HepG2 (cell line): Measurements from ENCODE around the gene DLST. TPM values are rescaled to one million over a fixed set of nuclear protein-coding genes. Genes with fewer than 3 reads are reported as not detected.

Source experiments
- ATAC-seq: fragments of 200-7000 bp; cut with Tn5 transposase; 3 replicates; pipeline ENCODE4 v1.9.1; 2020; ENCODE audit warnings: mild to moderate bottlenecking, moderate library complexity
- BruUV-seq: library from RNA; stranded (reverse); fragments of 400-500 nt; replicated peaks from 2 replicates; lab custom pipeline; 2021; lab: Mats Ljungman, UMichigan
- CTCF ChIA-PET: fragments of 300-600 bp; formaldehyde crosslinking; extraction: SDS; loops from one replicate; lab custom pipeline; 2021; ENCODE audit warnings: low total read pairs, inconsistent platforms, low intra/inter-chr PET ratio; lab: Yijun Ruan, JAX
- POLR2A ChIA-PET: fragments of 350-600 bp; sonication (Branson Sonifier 250); formaldehyde crosslinking; loops from one replicate; lab custom pipeline; 2020; ENCODE audit warnings: antibody characterized with exemption, inconsistent platforms; lab: Yijun Ruan, JAX
- DNase-seq: peaks from one replicate; pipeline ENCODE4 v3.0.0-alpha.2; 2015; ENCODE audit warnings: low spot score
- FAIRE-seq: peaks from 3 replicates; lab custom pipeline; 2011; peaks lifted over from hg19 to GRCh38; lab: Jason Lieb, UNC
- H2AFZ ChIP-seq: one replicate; pipeline ENCODE4 v1.6.1; 2011; ENCODE audit warnings: low read length, inconsistent platforms
- H3K27ac ChIP-seq: fragments of 300-600 bp; 3 replicates; pipeline ENCODE4 v1.8.0; 2011; ENCODE audit warnings: mixed run types, mild to moderate bottlenecking, mixed read lengths, low read length, inconsistent platforms; ENCODE audit not compliant: insufficient read depth; ENCODE audit errors: extremely low read length
- H3K27me3 ChIP-seq, 2 experiments: fragments of 200-600 bp in 1 of 2; 2 replicates in 1 of 2; 3 replicates in 1 of 2; pipeline versions ENCODE4 v1.6.0 to v1.8.0; 2011; ENCODE audit warnings: low read length in 2 of 2, mild to moderate bottlenecking in 2 of 2, moderate library complexity in 2 of 2, inconsistent platforms in 1 of 2; ENCODE audit not compliant: insufficient read depth in 2 of 2, control insufficient read depth in 1 of 2
- H3K36me3 ChIP-seq, 2 experiments: fragments of 200-600 bp in 1 of 2; replicated peaks in 1 of 2; 2 replicates in 1 of 2; 3 replicates in 1 of 2; pipeline versions ENCODE4 v1.5.1 to v1.8.0; 2011; ENCODE audit warnings: low read length in 2 of 2, inconsistent platforms in 1 of 2; ENCODE audit not compliant: insufficient read depth in 2 of 2, control insufficient read depth in 1 of 2
- H3K4me1 ChIP-seq: 2 replicates; pipeline ENCODE4 v1.5.1; 2012; ENCODE audit warnings: low read length, inconsistent platforms; ENCODE audit not compliant: insufficient read depth
- H3K4me2 ChIP-seq: 2 replicates; pipeline ENCODE4 v1.6.0; 2011; ENCODE audit warnings: low read depth, low read length, inconsistent platforms
- H3K4me3 ChIP-seq, 3 experiments: fragments of 200-600 bp in 1 of 3; sonication (generic), shearing (Covaris generic) in 1 of 3; replicated peaks in 1 of 3; 2 replicates each; pipeline ENCODE4 v1.5.1; 2011 to 2016; ENCODE audit warnings: low read length in 3 of 3, inconsistent platforms in 2 of 3, low read depth in 2 of 3, mild to moderate bottlenecking in 2 of 3, control low read depth in 1 of 3, mixed read lengths in 1 of 3; ENCODE audit not compliant: insufficient read depth in 1 of 3
- H3K79me2 ChIP-seq: one replicate; pipeline ENCODE4 v1.6.1; 2011; ENCODE audit warnings: low read length, inconsistent platforms; ENCODE audit not compliant: insufficient read depth
- H3K9ac ChIP-seq: 2 replicates; pipeline ENCODE4 v1.6.0; 2011; ENCODE audit warnings: mild to moderate bottlenecking, low read depth, low read length, inconsistent platforms; ENCODE audit not compliant: insufficient read depth
- H3K9me3 ChIP-seq: 2 replicates; pipeline ENCODE4 v1.5.1; 2012; ENCODE audit warnings: mild to moderate bottlenecking, low read length
- H4K20me1 ChIP-seq: 2 replicates; pipeline ENCODE4 v1.6.0; 2011; ENCODE audit warnings: inconsistent platforms, mild to moderate bottlenecking, low read length, moderate library complexity; ENCODE audit not compliant: insufficient read depth
- AHR ChIP-seq: IDR thresholded peaks from 2 replicates; pipeline ENCODE4 v1.6.1; 2018; ENCODE audit warnings: missing genetic modification reagents, missing compliant biosample characterization
- ATF5 ChIP-seq: sonication (generic); formaldehyde crosslinking; IDR thresholded peaks from 2 replicates; pipeline ENCODE4 v1.4.0; 2020; ENCODE audit warnings: mild to moderate bottlenecking, low read depth, missing genetic modification reagents
- ELF1 ChIP-seq: sonication (generic); formaldehyde crosslinking; IDR thresholded peaks from 2 replicates; pipeline ENCODE4 v1.4.0; 2020; ENCODE audit warnings: missing genetic modification reagents
- ESRRA ChIP-seq: sonication (generic); formaldehyde crosslinking; IDR thresholded peaks from 2 replicates; pipeline ENCODE4 v1.5.1; 2020; ENCODE audit warnings: mild to moderate bottlenecking, low read depth, missing genetic modification reagents
- ISL2 ChIP-seq: sonication (generic); formaldehyde crosslinking; IDR thresholded peaks from 2 replicates; pipeline ENCODE4 v1.5.0; 2020; ENCODE audit warnings: missing genetic modification reagents
- KAT7 ChIP-seq: IDR thresholded peaks from 2 replicates; pipeline ENCODE4 v1.6.1; 2018; ENCODE audit warnings: borderline replicate concordance, missing compliant biosample characterization
- LCORL ChIP-seq, 2 experiments: fragments of 450-650 bp in 1 of 2; sonication (generic) in 1 of 2; formaldehyde crosslinking in 1 of 2; IDR thresholded peaks; 2 replicates each; pipeline versions ENCODE4 v1.5.0 to v1.6.1; 2017 to 2020; ENCODE audit warnings: antibody characterized with exemption in 1 of 2, missing genetic modification reagents in 1 of 2
- MED1 ChIP-seq: sonication (generic); formaldehyde crosslinking; IDR thresholded peaks from 2 replicates; pipeline ENCODE4 v1.4.0; 2020; ENCODE audit warnings: missing genetic modification reagents
- MED13 ChIP-seq: sonication (generic); formaldehyde crosslinking; IDR thresholded peaks from 2 replicates; pipeline ENCODE4 v1.5.0; 2020; ENCODE audit warnings: missing genetic modification reagents
- NCOA2 ChIP-seq: sonication (generic); formaldehyde crosslinking; IDR thresholded peaks from 2 replicates; pipeline ENCODE4 v1.8.0; 2022; ENCODE audit warnings: inconsistent platforms
- NR0B2 ChIP-seq: sonication (generic); formaldehyde crosslinking; IDR thresholded peaks from 2 replicates; pipeline ENCODE4 v1.4.0; 2020; ENCODE audit warnings: mild to moderate bottlenecking, missing genetic modification reagents
- PAF1 ChIP-seq: IDR thresholded peaks from 2 replicates; pipeline ENCODE4 v1.6.1; 2016; ENCODE audit warnings: missing genetic modification reagents, missing compliant biosample characterization
- PHF20 ChIP-seq: sonication (generic); formaldehyde crosslinking; IDR thresholded peaks from 2 replicates; pipeline ENCODE4 v1.5.0; 2020; ENCODE audit warnings: mild to moderate bottlenecking, missing genetic modification reagents
- RNF2 ChIP-seq: fragments of 450-650 bp; conservative IDR thresholded peaks from 2 replicates; pipeline ENCODE4 v1.6.1; 2016; ENCODE audit warnings: low read depth
- RNF219 ChIP-seq: sonication (generic); formaldehyde crosslinking; IDR thresholded peaks from 2 replicates; pipeline ENCODE4 v1.5.0; 2020; ENCODE audit warnings: mild to moderate bottlenecking, missing genetic modification reagents
- SRSF1 ChIP-seq: fragments of 200-400 bp; formaldehyde crosslinking; optimal IDR thresholded peaks from 2 replicates; pipeline ENCODE3; 2017; ENCODE audit warnings: mild to moderate bottlenecking, low read depth, low read length, moderate library complexity
- TARDBP ChIP-seq: sonication (generic); formaldehyde crosslinking; IDR thresholded peaks from 2 replicates; pipeline ENCODE4 v1.8.0; 2022; ENCODE audit warnings: mild to moderate bottlenecking, missing genetic modification reagents
- ZFP90 ChIP-seq: sonication (generic); formaldehyde crosslinking; IDR thresholded peaks from 2 replicates; pipeline ENCODE4 v1.8.0; 2022; ENCODE audit warnings: missing genetic modification reagents, mild to moderate bottlenecking, inconsistent platforms, borderline replicate concordance
- ZNF263 ChIP-seq: sonication (generic); formaldehyde crosslinking; IDR thresholded peaks from 2 replicates; pipeline ENCODE4 v1.4.0; 2020; ENCODE audit warnings: missing genetic modification reagents
- ZNF274 ChIP-seq: sonication (generic); formaldehyde crosslinking; IDR thresholded peaks from 2 replicates; pipeline ENCODE4 v1.5.1; 2020; ENCODE audit warnings: mild to moderate bottlenecking, missing genetic modification reagents
- WGBS: methylation state at CpG from one replicate; pipeline ENCODE4 v1.1.6; 2017; ENCODE audit warnings: low lambda C conversion rate; 5-methylcytosine and 5-hydroxymethylcytosine counted together
- in situ Hi-C: cut with HindIII; loops from 2 replicates; pipeline ENCODE4 v1.10.0; 2017; ENCODE audit warnings: low pct_unique_long_range_greater_than_20kb; ENCODE audit not compliant: extremely low pct_ligation_motif_present
- intact Hi-C: fragments of 100-400 bp; cut with micrococcal nuclease; formaldehyde crosslinking; loops from one replicate; pipeline ENCODE4 v1.10.0; 2022; ENCODE audit not compliant: unreplicated experiment
- polyA plus RNA-seq, 8 experiments: library from polyadenylated mRNA; depleted of rRNA in 3 of 8; stranded (reverse) in 7 of 8; unstranded in 1 of 8; fragments of >200 nt; fragmentation: Illumina TruSeq in 4 of 8; extraction: Trizol in 4 of 8; gene quantifications; 2 replicates each; pipeline versions ENCODE4 v1.2.1 to v1.2.3, GENCODE V29; 2011 to 2016; ENCODE audit warnings: low read depth in 4 of 8, missing spikeins in 1 of 8, mixed read lengths in 1 of 8; ENCODE audit not compliant: insufficient read depth in 1 of 8
- total RNA-seq, 5 experiments: library from RNA; depleted of rRNA; stranded (reverse); fragments of >200 nt; fragmentation: Illumina TruSeq; extraction: Trizol; gene quantifications; 2 replicates each; pipeline ENCODE4 v1.2.3, GENCODE V29; 2016; ENCODE audit warnings: low read depth in 1 of 5

Gene DLST
- total and polyA plus RNA-seq, 2 of the 13 experiments (the other 11 are each of a cell fraction or from before 2014, with no cell fraction given): 56.5 to 94.3 TPM

- TF ChIP-seq ATF5: 0 out of 2 replicates have a peak, but pooled peaks have one; percentile 54
- TF ChIP-seq NR0B2 (CRISPR knock-in tag): no peak
- no peak for TF ChIP-seq PHF20 (CRISPR knock-in tag)
- TF ChIP-seq NCOA2 (CRISPR knock-in tag): no peak
- 0 out of 2 replicates have a peak, but pooled peaks have one; percentile 2 for TF ChIP-seq ESRRA
Observed at GRCh38 chr14:74949859-74950573, 68.3 kb downstream of the DLST start (continued).

DNA sequence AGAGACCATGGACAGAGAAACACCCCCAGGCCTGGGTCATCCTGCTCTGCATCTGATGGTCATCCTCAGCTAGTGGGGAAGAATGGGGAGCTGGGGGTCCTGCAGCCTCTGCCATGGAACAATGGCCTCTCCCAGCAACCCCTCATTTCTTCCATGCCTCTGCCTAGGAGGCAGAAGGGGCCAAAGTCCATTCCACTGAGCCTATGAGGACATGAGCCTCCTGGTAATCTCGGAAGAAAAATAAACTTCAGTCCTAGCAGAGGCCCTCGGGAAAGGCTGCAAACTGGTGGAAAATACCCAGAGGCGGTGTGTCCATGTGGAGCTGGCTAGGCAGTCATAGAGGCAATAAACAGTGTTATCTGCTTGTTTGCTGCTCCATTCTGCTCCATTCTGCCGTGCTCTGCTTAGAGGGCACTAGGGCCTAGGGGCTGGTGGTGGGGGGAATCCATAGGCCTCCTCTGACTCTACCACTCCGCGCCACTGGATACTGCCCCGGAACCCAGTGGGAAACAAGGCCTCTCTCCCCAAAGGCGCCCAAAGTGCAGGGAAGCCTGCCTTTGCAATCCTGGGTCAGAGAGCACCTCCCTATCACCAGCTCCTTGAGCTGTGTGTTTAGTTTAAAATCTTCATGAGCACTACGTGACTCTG, 69.2 kb downstream of the DLST start:
- peak overlapping the region; percentile 92 for H3K4me2 ChIP-seq
- H3K4me3 ChIP-seq: peak overlapping the region; percentile 42 to 70 (median 53)
- H3K4me1 ChIP-seq: peaks cover 57% of the 10 kb centered on the region
- no TSS peak for BruUV-seq
- peaks cover 6 to 21% of the 10 kb centered on the region in 2 experiments; a peak in 4 of 5 replicates for H3K36me3 ChIP-seq
- intact Hi-C loops (no loop called here), in situ Hi-C loops (loop anchor here (5.0 kb wide), 1 partner anchor 51 kb away; the partner anchor contains the start of gene EIF2B2)
- DNase-seq: peak; percentile 84
- CTCF ChIA-PET: no interaction called here
- 0% methylated on average over 3 of the region's 9 CpGs for WGBS
- ATAC-seq: peak; percentile 33
- no peak overlapping the region for H2AFZ ChIP-seq
- H3K27ac ChIP-seq: peak overlapping the region; percentile 97
- H3K27me3 ChIP-seq: no peaks in the 10 kb centered on the region
- no peaks in the 10 kb centered on the region for H3K9me3 ChIP-seq
- POLR2A ChIA-PET: interaction anchor here (0.7 to 2.6 kb wide), 20 partner anchors 9 to 119 kb away, joined by 3 to 16 read pairs (median 4); partner anchors contain the start of genes ACYP1, EIF2B2, RPS6KL1 and ZC2HC1C
- peaks cover 15% of the 10 kb centered on the region for H3K79me2 ChIP-seq
- peak; percentile 91 for FAIRE-seq
- no peaks in the 10 kb centered on the region for H4K20me1 ChIP-seq
- peak overlapping the region; percentile 78 for H3K9ac ChIP-seq
- TF ChIP-seq TARDBP (CRISPR knock-in tag): peak; percentile 74; the same call in 1 of the 2 replicates
- TF ChIP-seq RNF2: no peak
- TF ChIP-seq AHR (CRISPR knock-in tag): no peak
- TF ChIP-seq KAT7: no peak
- no peak; the same call in 1 of the 2 replicates for TF ChIP-seq ISL2
- no peak for TF ChIP-seq RNF219
- no peak for TF ChIP-seq ZFP90 (CRISPR knock-in tag)
- no peak for TF ChIP-seq PAF1 (CRISPR knock-in tag)
- TF ChIP-seq SRSF1: no peak
- peak; percentile 48 for TF ChIP-seq MED1
- no peak for TF ChIP-seq LCORL (IDR thresholded peaks at IDR 0.05)
- TF ChIP-seq LCORL (CRISPR knock-in tag; IDR thresholded peaks at IDR 0.05): peak; percentile 43; the same call in 1 of the 2 replicates
- no peak for TF ChIP-seq ZNF274
- 0 out of 2 replicates have a peak, but pooled peaks have one; percentile 6 for TF ChIP-seq ZNF263 (CRISPR knock-in tag)
- TF ChIP-seq MED13 (CRISPR knock-in tag): no peak
- no peak for TF ChIP-seq ELF1
